ENCODE measurements around the gene NCOR2. TPM values are rescaled to one million over a fixed set of nuclear protein-coding genes. Genes with fewer than 3 reads are reported as not detected.

Gene NCOR2
- total RNA-seq, 3 donors from 2014 or later = 127 to 160 (median 135) TPM

- Mint-ChIP-seq H3K4me3 (no peak overlapping the region), H3K27me3 (ENCODE audit: low read depth) (no peaks in the 10 kb centered on the region), H3K36me3 (ENCODE audit: insufficient read depth) (no peaks in the 10 kb centered on the region), H3K4me1 (ENCODE audit: low read depth) (peaks cover 37% of the 10 kb centered on the region), H3K9me3 (no peaks in the 10 kb centered on the region)
- no peak for DNase-seq
- no peak for ATAC-seq
Measured at GRCh38 chr12:124563401-124563800, 4.0 kb downstream of the NCOR2 start.

- H3K9me3 Mint-ChIP-seq = no peaks in the 10 kb centered on the region
- no peaks in the 10 kb centered on the region for H3K36me3 Mint-ChIP-seq (ENCODE audit: insufficient read depth)
- H3K27me3 Mint-ChIP-seq (ENCODE audit: low read depth) = no peaks in the 10 kb centered on the region
- H3K4me3 Mint-ChIP-seq = no peak overlapping the region
- peaks cover 34% of the 10 kb centered on the region for H3K4me1 Mint-ChIP-seq (ENCODE audit: low read depth)
- ATAC-seq (no peak), DNase-seq (no peak)
Measured at GRCh38 chr12:124562796-124563181, 4.6 kb downstream of the NCOR2 start.

GRCh38 chr12:124562018-124562795, 5.2 kb downstream of the NCOR2 start:
- DNase-seq = no peak
- Mint-ChIP-seq H3K9me3 (no peaks in the 10 kb centered on the region), H3K4me3 (no peak overlapping the region), H3K4me1 (ENCODE audit: low read depth) (peaks cover 34% of the 10 kb centered on the region), H3K27me3 (ENCODE audit: low read depth) (no peaks in the 10 kb centered on the region), H3K36me3 (ENCODE audit: insufficient read depth) (no peaks in the 10 kb centered on the region)
- ATAC-seq = no peak

DNA sequence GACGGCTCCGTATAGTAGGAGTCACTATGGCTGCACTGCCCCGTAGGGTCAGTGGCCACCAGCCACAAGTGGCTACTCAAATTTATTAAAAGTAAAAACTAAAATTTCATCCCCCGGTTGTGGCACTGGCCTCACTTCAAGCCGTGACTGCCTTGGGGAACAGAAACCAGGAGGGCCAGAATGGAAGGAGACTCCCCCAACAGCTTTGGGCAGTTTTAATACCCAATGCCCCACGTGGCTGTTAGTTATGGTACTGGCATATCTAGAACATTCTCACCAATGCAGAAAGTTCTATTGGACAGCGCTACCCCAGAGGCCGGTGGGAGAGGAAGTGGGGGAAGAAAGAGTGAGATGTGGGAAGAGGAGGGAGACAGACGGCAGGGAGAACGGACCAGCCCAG, 6.2 kb downstream of the NCOR2 start:
- Mint-ChIP-seq H3K36me3 (ENCODE audit: insufficient read depth) (peaks cover 2% of the 10 kb centered on the region), H3K4me3 (no peak overlapping the region), H3K4me1 (ENCODE audit: low read depth) (peaks cover 38% of the 10 kb centered on the region), H3K9me3 (no peaks in the 10 kb centered on the region), H3K27me3 (ENCODE audit: low read depth) (no peaks in the 10 kb centered on the region)
- DNase-seq (no peak), ATAC-seq (no peak)

GRCh38 chr12:124560146-124560890, 7.1 kb downstream of the NCOR2 start:
- DNase-seq (no peak), ATAC-seq (no peak)
- H3K4me1 Mint-ChIP-seq (ENCODE audit: low read depth) = peaks cover 40% of the 10 kb centered on the region
- no peaks in the 10 kb centered on the region for H3K9me3 Mint-ChIP-seq
- H3K27me3 Mint-ChIP-seq (ENCODE audit: low read depth) = no peaks in the 10 kb centered on the region
- H3K4me3 Mint-ChIP-seq = no peak overlapping the region
- peaks cover 2% of the 10 kb centered on the region for H3K36me3 Mint-ChIP-seq (ENCODE audit: insufficient read depth)

- peaks cover 45% of the 10 kb centered on the region for H3K4me1 Mint-ChIP-seq (ENCODE audit: low read depth)
- H3K27me3 Mint-ChIP-seq (ENCODE audit: low read depth) = no peaks in the 10 kb centered on the region
- no peak for DNase-seq
- no peak for ATAC-seq
- no peaks in the 10 kb centered on the region for H3K9me3 Mint-ChIP-seq
- H3K4me3 Mint-ChIP-seq = no peak overlapping the region
- peaks cover 2% of the 10 kb centered on the region for H3K36me3 Mint-ChIP-seq (ENCODE audit: insufficient read depth)
Measured at GRCh38 chr12:124559182-124560017, 8.0 kb downstream of the NCOR2 start.

GRCh38 chr12:124558313-124558712, 9.1 kb downstream of the NCOR2 start:
- H3K36me3 Mint-ChIP-seq (ENCODE audit: insufficient read depth) = peaks cover 2% of the 10 kb centered on the region
- peaks cover 46% of the 10 kb centered on the region for H3K4me1 Mint-ChIP-seq (ENCODE audit: low read depth)
- H3K4me3 Mint-ChIP-seq = no peak overlapping the region
- DNase-seq (no peak), ATAC-seq (no peak)
- H3K9me3 Mint-ChIP-seq = no peaks in the 10 kb centered on the region
- no peaks in the 10 kb centered on the region for H3K27me3 Mint-ChIP-seq (ENCODE audit: low read depth)

- Mint-ChIP-seq H3K9me3 (no peaks in the 10 kb centered on the region), H3K4me3 (no peak overlapping the region), H3K36me3 (ENCODE audit: insufficient read depth) (peaks cover 2% of the 10 kb centered on the region), H3K27me3 (ENCODE audit: low read depth) (no peaks in the 10 kb centered on the region), H3K4me1 (ENCODE audit: low read depth) (peaks cover 48% of the 10 kb centered on the region)
- ATAC-seq (no peak), DNase-seq (no peak)
Measured at GRCh38 chr12:124557518-124558223, 9.7 kb downstream of the NCOR2 start.

DNA sequence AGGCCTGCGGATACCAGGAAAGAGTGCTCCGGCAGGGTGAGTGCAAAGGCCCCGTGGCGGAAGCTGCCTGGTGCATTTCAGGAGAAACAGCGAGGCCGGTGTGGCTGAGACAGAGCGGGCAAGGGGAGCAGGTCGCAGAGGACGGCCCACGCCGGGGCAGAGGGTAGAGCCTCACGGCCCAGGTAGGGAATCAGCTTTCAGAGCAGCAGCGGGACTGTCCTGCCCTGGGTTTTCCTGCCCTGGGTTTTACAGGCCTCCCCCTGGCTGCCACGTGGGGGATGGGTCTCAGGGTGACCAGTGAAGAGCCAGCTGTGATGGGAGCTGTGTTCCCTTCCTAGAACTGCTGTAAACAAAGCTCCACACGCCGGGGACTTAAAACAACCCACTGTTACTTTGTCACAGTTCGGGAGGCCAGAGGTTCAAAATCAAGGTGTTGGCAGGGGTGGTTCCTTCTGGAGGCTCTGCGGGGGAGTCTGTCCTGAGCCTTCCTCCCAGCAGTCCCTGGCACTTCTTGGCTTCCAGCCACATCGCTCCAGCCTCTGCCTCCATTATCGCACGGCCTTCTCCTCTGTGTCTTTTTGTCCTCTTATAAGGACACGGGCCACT, 10.4 kb downstream of the NCOR2 start:
- ATAC-seq = no peak
- Mint-ChIP-seq H3K4me3 (no peak overlapping the region), H3K36me3 (ENCODE audit: insufficient read depth) (peaks cover 2% of the 10 kb centered on the region), H3K4me1 (ENCODE audit: low read depth) (peaks cover 50% of the 10 kb centered on the region), H3K27me3 (ENCODE audit: low read depth) (no peaks in the 10 kb centered on the region), H3K9me3 (no peaks in the 10 kb centered on the region)
- no peak for DNase-seq

GRCh38 chr12:124556074-124556466, 11.3 kb downstream of the NCOR2 start:
- Mint-ChIP-seq H3K27me3 (ENCODE audit: low read depth) (no peaks in the 10 kb centered on the region), H3K4me3 (no peak overlapping the region), H3K36me3 (ENCODE audit: insufficient read depth) (peaks cover 2% of the 10 kb centered on the region), H3K4me1 (ENCODE audit: low read depth) (peaks cover 52% of the 10 kb centered on the region), H3K9me3 (no peaks in the 10 kb centered on the region)
- DNase-seq (no peak), ATAC-seq (no peak)

- DNase-seq (no peak), ATAC-seq (peak in 1 of 2 donors; percentile 22)
- Mint-ChIP-seq H3K36me3 (ENCODE audit: insufficient read depth) (peaks cover 2% of the 10 kb centered on the region), H3K27me3 (ENCODE audit: low read depth) (no peaks in the 10 kb centered on the region), H3K4me3 (no peak overlapping the region), H3K9me3 (no peaks in the 10 kb centered on the region), H3K4me1 (ENCODE audit: low read depth) (peaks cover 54% of the 10 kb centered on the region)
Measured at GRCh38 chr12:124555168-124556073, 12.0 kb downstream of the NCOR2 start.

- Mint-ChIP-seq H3K27me3 (ENCODE audit: low read depth) (no peaks in the 10 kb centered on the region), H3K4me1 (ENCODE audit: low read depth) (peaks cover 61% of the 10 kb centered on the region), H3K4me3 (peak overlapping the region; percentile 42), H3K9me3 (no peaks in the 10 kb centered on the region), H3K36me3 (ENCODE audit: insufficient read depth) (peaks cover 2% of the 10 kb centered on the region)
- ATAC-seq = peak; percentile 29 to 51
- no peak for DNase-seq
Measured at GRCh38 chr12:124554429-124555029, 12.9 kb downstream of the NCOR2 start.
